ENCODE measurements around the gene IFI16. TPM values are rescaled to one million over a fixed set of nuclear protein-coding genes. Genes with fewer than 3 reads are reported as not detected.
"Not testable (repeated sequence)": the region's sequence is repeated elsewhere in the genome, so short reads cannot be mapped to it uniquely, and the experiment has no call there.

IFI16 gene
- total and polyA plus RNA-seq, 12 donors, result 39.4 to 130 (median 95.3) TPM

DNA sequence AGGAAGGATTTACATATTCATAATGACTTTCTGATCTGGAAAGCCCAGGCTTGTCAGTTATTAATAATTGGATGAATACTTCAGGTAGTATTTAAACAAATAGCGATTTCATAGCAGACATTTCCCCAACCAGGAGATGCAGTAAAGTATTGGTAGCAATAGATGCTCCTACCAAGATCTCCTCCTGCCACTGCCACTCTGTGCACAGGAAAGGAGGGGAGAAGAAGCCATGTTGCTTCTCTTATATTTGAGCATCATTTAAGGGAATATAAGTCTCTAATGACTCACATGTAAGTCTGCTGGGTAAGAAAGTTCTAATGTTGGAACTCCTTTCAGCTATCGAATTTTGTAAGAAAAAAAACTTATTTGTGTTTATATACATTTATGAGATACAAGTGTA, 420 bp upstream of the IFI16 start:
- no peak for TF ChIP-seq POLR2A (IDR thresholded peaks at IDR 0.05)
- TF ChIP-seq, protein P1, sequence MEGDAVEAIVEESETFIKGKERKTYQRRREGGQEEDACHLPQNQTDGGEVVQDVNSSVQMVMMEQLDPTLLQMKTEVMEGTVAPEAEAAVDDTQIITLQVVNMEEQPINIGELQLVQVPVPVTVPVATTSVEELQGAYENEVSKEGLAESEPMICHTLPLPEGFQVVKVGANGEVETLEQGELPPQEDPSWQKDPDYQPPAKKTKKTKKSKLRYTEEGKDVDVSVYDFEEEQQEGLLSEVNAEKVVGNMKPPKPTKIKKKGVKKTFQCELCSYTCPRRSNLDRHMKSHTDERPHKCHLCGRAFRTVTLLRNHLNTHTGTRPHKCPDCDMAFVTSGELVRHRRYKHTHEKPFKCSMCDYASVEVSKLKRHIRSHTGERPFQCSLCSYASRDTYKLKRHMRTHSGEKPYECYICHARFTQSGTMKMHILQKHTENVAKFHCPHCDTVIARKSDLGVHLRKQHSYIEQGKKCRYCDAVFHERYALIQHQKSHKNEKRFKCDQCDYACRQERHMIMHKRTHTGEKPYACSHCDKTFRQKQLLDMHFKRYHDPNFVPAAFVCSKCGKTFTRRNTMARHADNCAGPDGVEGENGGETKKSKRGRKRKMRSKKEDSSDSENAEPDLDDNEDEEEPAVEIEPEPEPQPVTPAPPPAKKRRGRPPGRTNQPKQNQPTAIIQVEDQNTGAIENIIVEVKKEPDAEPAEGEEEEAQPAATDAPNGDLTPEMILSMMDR (IDR thresholded peaks at IDR 0.05), result no peak
- peak overlapping the region; percentile 69 to 89 (median 83) for H3K27ac ChIP-seq
- no peaks in the 10 kb centered on the region for H3K36me3 ChIP-seq (replicated peaks in 1 of 2)
- H3K9me3 ChIP-seq (replicated peaks in 1 of 3), result no peaks in the 10 kb centered on the region
- no peak for DNase-seq
- H3K27me3 ChIP-seq, result no peaks in the 10 kb centered on the region
- WGBS, 4 donors, result 55 to 71% (median 63%) methylated on average over 2 of the region's 2 CpGs
- peak overlapping the region in 2 of 4 donors; percentile 32 to 60 for H3K4me3 ChIP-seq
- intact Hi-C loops (cut with DNase I), result no loop called here
- H3K4me1 ChIP-seq (replicated peaks in 1 of 2), result peaks cover 0 to 45% of the 10 kb centered on the region in 2 donors

DNA sequence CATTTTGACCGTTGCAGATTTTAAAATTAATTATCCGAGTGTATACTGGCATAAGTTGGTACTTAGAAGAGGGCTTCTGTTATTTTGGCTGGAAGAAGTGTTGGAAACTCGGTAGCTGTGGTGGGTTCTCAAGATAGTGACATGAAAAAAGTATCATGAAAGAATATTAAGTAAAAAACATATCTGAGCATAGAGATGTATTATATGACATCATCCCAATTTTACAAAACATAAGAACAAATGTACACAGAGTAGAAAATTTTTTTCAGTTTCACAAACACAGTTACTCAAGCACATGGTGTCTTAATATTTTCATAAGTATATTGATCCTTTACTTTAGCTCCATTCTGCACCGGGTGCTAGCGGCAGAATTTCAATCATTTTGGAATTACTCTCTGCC, 684 bp downstream of the IFI16 start:
- intact Hi-C loops (cut with DNase I), result no loop called here
- DNase-seq, result no peak
- Histone ChIP-seq H3K9me3 (replicated peaks in 1 of 3) (no peaks in the 10 kb centered on the region), H3K4me1 (replicated peaks in 1 of 2) (peaks cover 0 to 55% of the 10 kb centered on the region in 2 donors), H3K4me3 (peak overlapping the region in 3 of 4 donors; percentile 32 to 60 (median 34)), H3K27ac (peak overlapping the region; percentile 69 to 89 (median 83)), H3K27me3 (no peaks in the 10 kb centered on the region), H3K36me3 (replicated peaks in 1 of 2) (peaks cover 0 to 1% of the 10 kb centered on the region in 2 donors)
- TF ChIP-seq, protein P1 (IDR thresholded peaks at IDR 0.05), result no peak
- no peak for TF ChIP-seq POLR2A (IDR thresholded peaks at IDR 0.05)
- 8 to 18% (median 15%) methylated on average over 5 of the region's 5 CpGs for WGBS, 4 donors

DNA sequence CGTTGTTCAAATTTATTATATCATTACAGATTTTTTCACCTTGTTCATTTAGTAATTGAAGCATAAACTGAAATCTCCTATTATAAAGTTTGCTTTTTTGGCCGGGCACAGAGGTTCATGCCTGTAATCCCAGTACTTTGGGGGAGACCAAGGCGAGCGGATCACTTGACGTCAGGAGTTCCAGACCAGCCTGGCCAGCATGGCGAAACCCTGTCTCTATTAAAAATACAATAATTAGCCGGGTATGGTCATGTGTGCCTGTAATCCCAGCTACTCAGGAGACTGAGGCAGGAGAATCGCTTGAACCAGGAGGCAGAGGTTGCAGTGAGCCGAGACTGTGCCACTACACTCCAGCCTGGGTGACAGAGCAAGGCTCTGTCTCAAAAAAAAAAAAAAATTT, 1.3 kb downstream of the IFI16 start:
- H3K27me3 ChIP-seq; H3K9me3 ChIP-seq (replicated peaks in 1 of 3); DNase-seq; intact Hi-C loops (cut with DNase I); H3K36me3 ChIP-seq (replicated peaks in 1 of 2): not testable (repeated sequence)
- peak overlapping the region in 3 of 4 donors; percentile 32 to 60 (median 34) for H3K4me3 ChIP-seq
- peak overlapping the region; percentile 63 to 89 (median 80) for H3K27ac ChIP-seq
- H3K4me1 ChIP-seq (replicated peaks in 1 of 2), result peaks cover 0 to 55% of the 10 kb centered on the region in 2 donors
- WGBS, 4 donors, result 29 to 49% (median 43%) methylated on average over 9 of the region's 9 CpGs

DNA sequence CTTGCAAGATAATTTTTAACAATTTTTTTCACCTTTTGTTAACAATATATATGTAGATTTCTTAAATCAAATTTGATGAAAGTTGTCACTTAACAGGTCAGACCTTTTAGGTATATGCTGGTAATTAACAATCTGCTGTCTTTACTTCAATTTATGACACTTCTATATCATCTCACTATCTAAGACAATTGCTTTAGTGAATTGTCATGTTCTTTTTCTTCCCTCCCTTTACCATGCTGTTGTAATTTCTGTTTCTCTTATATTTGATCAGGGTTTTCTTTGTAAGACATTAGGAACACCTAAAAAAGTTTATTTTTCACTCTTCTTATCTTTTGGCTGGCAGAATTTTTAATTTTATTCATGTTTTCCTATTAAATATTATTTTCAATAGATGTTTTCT, 2.0 kb downstream of the IFI16 start:
- DNase-seq, result no peak
- H3K27me3 ChIP-seq, result no peaks in the 10 kb centered on the region
- intact Hi-C loops (cut with DNase I), result no loop called here
- H3K36me3 ChIP-seq (replicated peaks in 1 of 2), result peaks cover 0 to 15% of the 10 kb centered on the region in 2 donors
- peak overlapping the region in 2 of 5 donors; percentile 36 to 55 for H3K27ac ChIP-seq
- no peaks in the 10 kb centered on the region for H3K9me3 ChIP-seq (replicated peaks in 1 of 3)
- H3K4me1 ChIP-seq (replicated peaks in 1 of 2), result peaks cover 0 to 59% of the 10 kb centered on the region in 2 donors
- no peak for TF ChIP-seq POLR2A (IDR thresholded peaks at IDR 0.05)
- TF ChIP-seq, protein P1 (IDR thresholded peaks at IDR 0.05), result no peak
- H3K4me3 ChIP-seq, result peak overlapping the region in 1 of 4 donors; percentile 60

DNA sequence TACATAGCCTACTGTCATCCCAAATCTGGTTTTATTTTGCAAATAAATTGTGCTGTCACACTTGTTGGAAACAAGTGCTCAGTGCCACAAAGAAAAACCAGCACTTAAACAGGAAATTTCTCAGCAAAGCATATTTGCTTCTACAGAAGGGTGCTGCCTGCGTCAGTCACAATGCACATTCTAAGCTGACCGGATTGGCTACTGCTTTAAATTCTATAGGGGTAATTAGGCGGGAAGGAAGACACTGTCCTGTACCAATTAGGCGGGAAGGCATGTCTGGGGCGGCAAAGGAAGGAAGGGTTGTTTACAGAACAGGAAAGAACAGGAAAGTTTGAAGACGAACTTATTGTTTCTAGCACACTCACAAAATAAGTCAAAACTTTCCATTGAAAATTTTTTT, 2.8 kb downstream of the IFI16 start:
- DNase-seq, result peak in 2 of 7 donors; percentile 20 to 34
- Histone ChIP-seq H3K27ac (peak overlapping the region in 3 of 5 donors; percentile 16 to 55 (median 36)), H3K36me3 (replicated peaks in 1 of 2) (peaks cover 0 to 20% of the 10 kb centered on the region in 2 donors), H3K9me3 (replicated peaks in 1 of 3) (no peaks in the 10 kb centered on the region), H3K27me3 (no peaks in the 10 kb centered on the region), H3K4me3 (peak overlapping the region in 1 of 4 donors; percentile 60), H3K4me1 (replicated peaks in 1 of 2) (peaks cover 0 to 59% of the 10 kb centered on the region in 2 donors)
- WGBS, 4 donors, result 47 to 70% (median 57%) methylated on average over 6 of the region's 6 CpGs
- intact Hi-C loops (cut with DNase I), result no loop called here
- peak in 1 of 2 donors; percentile 10 for TF ChIP-seq POLR2A (IDR thresholded peaks at IDR 0.05)
- TF ChIP-seq, protein P1 (IDR thresholded peaks at IDR 0.05), result no peak

All from adrenal gland (tissue), 12 donors.